ENCODE measurements around the gene TFEC.

Gene TFEC

DNA sequence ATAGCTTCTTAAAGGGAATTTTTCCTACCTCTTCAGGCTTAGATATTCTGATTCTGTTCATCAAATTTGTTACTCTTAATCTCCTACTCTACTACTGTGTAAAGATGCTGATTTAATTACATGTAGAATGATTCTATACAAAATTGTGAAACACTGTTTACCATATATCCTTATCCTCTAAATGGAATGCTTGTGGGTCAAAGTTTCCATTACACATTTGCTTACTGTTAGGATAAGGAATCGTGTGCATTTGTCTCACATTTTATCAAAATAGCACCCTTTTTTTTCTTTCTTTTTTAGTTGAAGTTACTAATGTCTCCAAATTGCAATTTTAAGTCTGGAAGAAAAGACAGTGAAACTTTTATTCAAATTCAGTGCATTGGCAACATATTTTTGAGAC is 65.3 kb downstream of the TFEC start:
- no peak overlapping the region for H3K4me3 ChIP-seq (ENCODE audit: low read depth, low read length)
- H3K9me3 ChIP-seq (ENCODE audit: control insufficient read depth, insufficient read depth, low read depth, low read length): no peaks in the 10 kb centered on the region
- no peak overlapping the region for H3K27ac ChIP-seq (ENCODE audit: low read depth, low read length)
- H3K27me3 ChIP-seq (ENCODE audit: control insufficient read depth, insufficient read depth, low read length): no peaks in the 10 kb centered on the region
- H3K36me3 ChIP-seq (ENCODE audit: control insufficient read depth, insufficient read depth, low read length): no peaks in the 10 kb centered on the region
- H3K4me1 ChIP-seq (ENCODE audit: control insufficient read depth, insufficient read depth, low read length): peaks cover 4% of the 10 kb centered on the region; the same call in 1 of the 2 replicates
- H3K9ac ChIP-seq (ENCODE audit: low read length): no peak overlapping the region

- no peak overlapping the region for H3K9ac ChIP-seq (ENCODE audit: low read length)
- no peak overlapping the region for H3K27ac ChIP-seq (ENCODE audit: low read depth, low read length)
- H3K27me3 ChIP-seq (ENCODE audit: control insufficient read depth, insufficient read depth, low read length): no peaks in the 10 kb centered on the region
- no peak overlapping the region for H3K4me3 ChIP-seq (ENCODE audit: low read depth, low read length)
- no peaks in the 10 kb centered on the region for H3K36me3 ChIP-seq (ENCODE audit: control insufficient read depth, insufficient read depth, low read length)
- H3K4me1 ChIP-seq (ENCODE audit: control insufficient read depth, insufficient read depth, low read length): peaks cover 4% of the 10 kb centered on the region; the same call in 1 of the 2 replicates
- no peaks in the 10 kb centered on the region for H3K9me3 ChIP-seq (ENCODE audit: control insufficient read depth, insufficient read depth, low read depth, low read length)
Measured at GRCh38 chr7:115964799-115965198, 65.8 kb downstream of the TFEC start.

DNA sequence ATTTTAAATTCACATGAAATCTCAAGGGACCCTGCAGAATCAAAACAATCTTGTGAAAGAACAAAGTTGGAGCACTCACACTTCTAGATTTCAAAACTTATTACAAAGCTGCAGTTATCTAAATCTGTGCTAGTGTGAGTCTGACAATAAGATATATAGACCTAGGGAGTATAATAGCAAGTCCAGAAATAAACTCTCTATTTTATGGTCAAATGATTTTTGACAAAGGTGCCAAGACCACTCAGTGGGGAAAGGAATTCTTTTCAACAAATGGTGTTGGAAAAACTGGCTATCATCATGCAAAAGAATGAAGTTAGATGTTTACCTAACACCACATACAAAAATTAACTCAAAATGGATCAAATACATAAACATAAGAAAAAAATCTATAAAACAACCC is 68.2 kb downstream of the TFEC start:
- H3K9ac ChIP-seq (ENCODE audit: low read length): no peak overlapping the region
- no peaks in the 10 kb centered on the region for H3K27me3 ChIP-seq (ENCODE audit: control insufficient read depth, insufficient read depth, low read length)
- H3K4me3 ChIP-seq (ENCODE audit: low read depth, low read length): no peak overlapping the region
- H3K4me1 ChIP-seq (ENCODE audit: control insufficient read depth, insufficient read depth, low read length): no peaks in the 10 kb centered on the region
- no peaks in the 10 kb centered on the region for H3K36me3 ChIP-seq (ENCODE audit: control insufficient read depth, insufficient read depth, low read length)
- H3K9me3 ChIP-seq (ENCODE audit: control insufficient read depth, insufficient read depth, low read depth, low read length): no peaks in the 10 kb centered on the region
- no peak overlapping the region for H3K27ac ChIP-seq (ENCODE audit: low read depth, low read length)

- Histone ChIP-seq H3K4me1 (ENCODE audit: control insufficient read depth, insufficient read depth, low read length) (no peaks in the 10 kb centered on the region), H3K27me3 (ENCODE audit: control insufficient read depth, insufficient read depth, low read length) (no peaks in the 10 kb centered on the region)
Measured at GRCh38 chr7:115953592-115954255, 76.8 kb downstream of the TFEC start.

GRCh38 chr7:115952832-115953231 is 77.7 kb downstream of the TFEC start:
- Histone ChIP-seq H3K36me3 (ENCODE audit: control insufficient read depth, insufficient read depth, low read length) (no peaks in the 10 kb centered on the region), H3K9me3 (ENCODE audit: control insufficient read depth, insufficient read depth, low read depth, low read length) (no peaks in the 10 kb centered on the region), H3K27ac (ENCODE audit: low read depth, low read length) (no peak overlapping the region)

More at GRCh38 chr7:115953592-115954255, 76.8 kb downstream of the TFEC start:
- Histone ChIP-seq H3K27ac (ENCODE audit: low read depth, low read length) (no peak overlapping the region), H3K9ac (ENCODE audit: low read length) (no peak overlapping the region), H3K36me3 (ENCODE audit: control insufficient read depth, insufficient read depth, low read length) (no peaks in the 10 kb centered on the region), H3K4me3 (ENCODE audit: low read depth, low read length) (no peak overlapping the region), H3K9me3 (ENCODE audit: control insufficient read depth, insufficient read depth, low read depth, low read length) (no peaks in the 10 kb centered on the region)

GRCh38 chr7:115951547-115951946 is 79.0 kb downstream of the TFEC start:
- H3K9me3 ChIP-seq (ENCODE audit: control insufficient read depth, insufficient read depth, low read depth, low read length): no peaks in the 10 kb centered on the region
- no peak overlapping the region for H3K9ac ChIP-seq (ENCODE audit: low read length)
- no peak overlapping the region for H3K4me3 ChIP-seq (ENCODE audit: low read depth, low read length)
- no peaks in the 10 kb centered on the region for H3K27me3 ChIP-seq (ENCODE audit: control insufficient read depth, insufficient read depth, low read length)
- no peak overlapping the region for H3K27ac ChIP-seq (ENCODE audit: low read depth, low read length)
- no peaks in the 10 kb centered on the region for H3K4me1 ChIP-seq (ENCODE audit: control insufficient read depth, insufficient read depth, low read length)
- H3K36me3 ChIP-seq (ENCODE audit: control insufficient read depth, insufficient read depth, low read length): no peaks in the 10 kb centered on the region

More at GRCh38 chr7:115952832-115953231, 77.7 kb downstream of the TFEC start:
- Histone ChIP-seq H3K27me3 (ENCODE audit: control insufficient read depth, insufficient read depth, low read length) (no peaks in the 10 kb centered on the region), H3K9ac (ENCODE audit: low read length) (no peak overlapping the region), H3K4me1 (ENCODE audit: control insufficient read depth, insufficient read depth, low read length) (no peaks in the 10 kb centered on the region), H3K4me3 (ENCODE audit: low read depth, low read length) (no peak overlapping the region)

GRCh38 chr7:115941703-115942268 is 88.8 kb downstream of the TFEC start:
- no peaks in the 10 kb centered on the region for H3K9me3 ChIP-seq (ENCODE audit: control insufficient read depth, insufficient read depth, low read depth, low read length)
- no peaks in the 10 kb centered on the region for H3K4me1 ChIP-seq (ENCODE audit: control insufficient read depth, insufficient read depth, low read length)
- no peaks in the 10 kb centered on the region for H3K36me3 ChIP-seq (ENCODE audit: control insufficient read depth, insufficient read depth, low read length)
- no peaks in the 10 kb centered on the region for H3K27me3 ChIP-seq (ENCODE audit: control insufficient read depth, insufficient read depth, low read length)
- no peak overlapping the region for H3K4me3 ChIP-seq (ENCODE audit: low read depth, low read length)
- no peak overlapping the region for H3K9ac ChIP-seq (ENCODE audit: low read length)
- no peak overlapping the region for H3K27ac ChIP-seq (ENCODE audit: low read depth, low read length)

DNA sequence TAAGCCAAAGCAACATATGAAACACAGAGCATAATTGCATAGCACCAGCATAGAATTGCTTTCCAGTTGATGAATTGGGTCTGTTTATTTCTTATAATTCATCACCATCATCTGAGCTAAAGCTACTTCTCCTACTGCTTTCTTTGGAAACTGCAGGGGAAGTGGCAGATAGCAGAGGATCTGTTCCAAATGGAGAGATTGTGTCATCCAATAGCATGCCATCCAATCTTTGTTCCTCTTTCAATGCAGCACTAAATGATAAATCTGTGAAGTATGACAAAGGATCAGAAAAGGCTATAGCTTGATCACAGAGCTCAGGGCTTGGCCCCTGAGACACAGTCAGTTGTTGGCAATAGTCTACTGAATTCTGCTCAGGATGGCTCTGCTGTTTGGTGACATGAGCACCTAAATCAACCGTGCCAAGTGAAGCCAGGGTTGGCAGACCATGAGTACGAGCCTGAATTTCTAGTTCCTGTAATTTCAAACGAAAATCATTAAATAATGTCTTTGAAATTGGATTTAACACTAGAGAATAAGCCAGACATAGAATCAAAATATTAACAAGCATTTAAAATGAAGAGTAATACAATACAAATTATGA is 90.0 kb downstream of the TFEC start:
- Histone ChIP-seq H3K36me3 (ENCODE audit: control insufficient read depth, insufficient read depth, low read length) (no peaks in the 10 kb centered on the region), H3K27ac (ENCODE audit: low read depth, low read length) (no peak overlapping the region), H3K9me3 (ENCODE audit: control insufficient read depth, insufficient read depth, low read depth, low read length) (no peaks in the 10 kb centered on the region), H3K9ac (ENCODE audit: low read length) (no peak overlapping the region), H3K4me3 (ENCODE audit: low read depth, low read length) (no peak overlapping the region), H3K27me3 (ENCODE audit: control insufficient read depth, insufficient read depth, low read length) (no peaks in the 10 kb centered on the region), H3K4me1 (ENCODE audit: control insufficient read depth, insufficient read depth, low read length) (no peaks in the 10 kb centered on the region)

- Histone ChIP-seq H3K4me1 (ENCODE audit: control insufficient read depth, insufficient read depth, low read length) (no peaks in the 10 kb centered on the region), H3K36me3 (ENCODE audit: control insufficient read depth, insufficient read depth, low read length) (no peaks in the 10 kb centered on the region), H3K27me3 (ENCODE audit: control insufficient read depth, insufficient read depth, low read length) (no peaks in the 10 kb centered on the region)
Measured at GRCh38 chr7:115937960-115938359, 92.6 kb downstream of the TFEC start.

DNA sequence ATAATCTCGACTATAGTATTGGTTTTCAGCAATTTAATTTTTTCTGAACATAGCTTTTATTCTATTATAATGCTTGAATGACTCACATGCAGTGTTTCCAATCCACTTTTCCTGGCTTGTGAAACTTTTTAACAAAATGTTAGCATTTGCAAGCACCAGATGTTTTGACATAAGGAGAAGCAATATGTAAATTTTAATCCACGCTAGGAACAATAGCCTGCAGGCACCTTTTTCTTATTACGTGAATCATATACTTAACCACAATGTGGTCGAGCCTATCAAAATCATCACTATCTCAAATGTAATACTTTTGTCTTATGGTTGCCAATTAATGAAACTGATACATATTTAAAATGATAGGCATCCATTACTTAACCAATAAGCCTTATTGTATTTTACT is 97.1 kb downstream of the TFEC start:
- no peaks in the 10 kb centered on the region for H3K4me1 ChIP-seq (ENCODE audit: control insufficient read depth, insufficient read depth, low read length)
- no peaks in the 10 kb centered on the region for H3K27me3 ChIP-seq (ENCODE audit: control insufficient read depth, insufficient read depth, low read length)
- no peak overlapping the region for H3K27ac ChIP-seq (ENCODE audit: low read depth, low read length)
- H3K36me3 ChIP-seq (ENCODE audit: control insufficient read depth, insufficient read depth, low read length): no peaks in the 10 kb centered on the region
- no peak overlapping the region for H3K4me3 ChIP-seq (ENCODE audit: low read depth, low read length)
- H3K9ac ChIP-seq (ENCODE audit: low read length): no peak overlapping the region
- no peaks in the 10 kb centered on the region for H3K9me3 ChIP-seq (ENCODE audit: control insufficient read depth, insufficient read depth, low read depth, low read length)

More at GRCh38 chr7:115937960-115938359, 92.6 kb downstream of the TFEC start:
- no peaks in the 10 kb centered on the region for H3K9me3 ChIP-seq (ENCODE audit: control insufficient read depth, insufficient read depth, low read depth, low read length)
- no peak overlapping the region for H3K4me3 ChIP-seq (ENCODE audit: low read depth, low read length)
- no peak overlapping the region for H3K27ac ChIP-seq (ENCODE audit: low read depth, low read length)
- no peak overlapping the region for H3K9ac ChIP-seq (ENCODE audit: low read length)

DNA sequence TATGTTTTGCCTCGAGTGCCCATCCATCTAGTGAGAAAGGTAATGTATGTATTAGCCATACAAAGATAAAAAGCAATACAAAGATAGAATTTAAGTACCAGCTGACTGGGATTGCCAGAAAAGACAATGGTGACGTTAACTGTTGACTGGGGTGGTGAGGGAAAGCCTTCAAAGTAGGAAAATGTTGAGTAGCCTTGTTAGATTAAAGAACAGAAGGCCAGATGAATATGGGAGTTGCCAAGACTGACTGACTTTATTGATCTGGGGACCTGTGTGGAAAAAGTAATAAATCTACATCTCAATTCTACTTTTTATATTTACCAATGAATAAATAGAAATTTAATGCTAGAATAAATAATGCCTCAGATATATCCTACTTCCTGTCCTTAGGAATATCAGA is 97.7 kb downstream of the TFEC start:
- H3K9me3 ChIP-seq (ENCODE audit: control insufficient read depth, insufficient read depth, low read depth, low read length): no peaks in the 10 kb centered on the region
- no peak overlapping the region for H3K4me3 ChIP-seq (ENCODE audit: low read depth, low read length)
- H3K4me1 ChIP-seq (ENCODE audit: control insufficient read depth, insufficient read depth, low read length): no peaks in the 10 kb centered on the region
- no peak overlapping the region for H3K9ac ChIP-seq (ENCODE audit: low read length)
- H3K27ac ChIP-seq (ENCODE audit: low read depth, low read length): no peak overlapping the region
- no peaks in the 10 kb centered on the region for H3K36me3 ChIP-seq (ENCODE audit: control insufficient read depth, insufficient read depth, low read length)
- H3K27me3 ChIP-seq (ENCODE audit: control insufficient read depth, insufficient read depth, low read length): no peaks in the 10 kb centered on the region

Data from HUES6 (cell line).